AG04449 (cell line): ENCODE results near the gene LVRN.

Source experiments
- CTCF ChIA-PET: fragments of 350-600 bp; formaldehyde crosslinking; extraction: SDS; loops from one replicate; lab custom pipeline; 2021; ENCODE audit warnings: antibody characterized with exemption; lab: Yijun Ruan, JAX
- POLR2A ChIA-PET: fragments of 400-600, 350-600 bp; formaldehyde crosslinking; extraction: SDS; loops from one replicate; lab custom pipeline; 2020; ENCODE audit warnings: antibody characterized with exemption, inconsistent platforms; lab: Yijun Ruan, JAX
- DNase-seq: peaks from one replicate; pipeline ENCODE4 v3.0.0-alpha.2; 2010; ENCODE audit warnings: low read depth, low spot score
- H3K4me3 ChIP-seq: 2 replicates; pipeline ENCODE4 v1.5.1; 2011; ENCODE audit warnings: low read depth, mild to moderate bottlenecking, control low read depth, low read length
- CTCF ChIP-seq: IDR thresholded peaks from one replicate; pipeline ENCODE4 v1.5.1; 2011; ENCODE audit warnings: mild to moderate bottlenecking, moderate library complexity, low read length, control low read depth, inconsistent platforms; ENCODE audit not compliant: insufficient read depth; ENCODE audit errors: missing control alignments

LVRN gene

GRCh38 chr5:116009806-116010205 is 47.5 kb downstream of the LVRN start:
- H3K4me3 ChIP-seq, result no peak overlapping the region
- DNase-seq, result no peak
- TF ChIP-seq CTCF, result no peak
- ChIA-PET CTCF (no interaction called here), POLR2A (no interaction called here)

- TF ChIP-seq CTCF, result no peak
- H3K4me3 ChIP-seq, result no peak overlapping the region
- CTCF ChIA-PET, result no interaction called here
- no peak for DNase-seq
- POLR2A ChIA-PET, result no interaction called here
Observed at GRCh38 chr5:116011046-116011445, 48.8 kb downstream of the LVRN start.

- CTCF ChIA-PET, result no interaction called here
Observed at GRCh38 chr5:116013207-116013785, 51.0 kb downstream of the LVRN start.

GRCh38 chr5:116013936-116014335 is 51.7 kb downstream of the LVRN start:
- ChIA-PET CTCF (no interaction called here), POLR2A (no interaction called here)
- H3K4me3 ChIP-seq, result no peak overlapping the region
- TF ChIP-seq CTCF, result no peak
- DNase-seq, result no peak

More at GRCh38 chr5:116013207-116013785, 51.0 kb downstream of the LVRN start:
- TF ChIP-seq CTCF, result no peak
- H3K4me3 ChIP-seq, result no peak overlapping the region
- no peak for DNase-seq
- POLR2A ChIA-PET, result no interaction called here

GRCh38 chr5:116023619-116024018 is 61.3 kb downstream of the LVRN start:
- POLR2A ChIA-PET, result no interaction called here
- CTCF ChIA-PET, result no interaction called here

GRCh38 chr5:116025866-116026265 is 63.6 kb downstream of the LVRN start:
- no peak for TF ChIP-seq CTCF
- CTCF ChIA-PET, result no interaction called here
- H3K4me3 ChIP-seq, result no peak overlapping the region
- POLR2A ChIA-PET, result no interaction called here
- DNase-seq, result no peak

More at GRCh38 chr5:116023619-116024018, 61.3 kb downstream of the LVRN start:
- DNase-seq, result no peak
- H3K4me3 ChIP-seq, result no peak overlapping the region
- no peak for TF ChIP-seq CTCF
